Measurements from ENCODE around the gene IKZF5. TPM values are rescaled to one million over a fixed set of nuclear protein-coding genes. Genes with fewer than 3 reads are reported as not detected.
A peak's percentile ranks its signal among the peaks of the same experiment; 100 is the strongest.

The IKZF5 gene
- total and polyA plus RNA-seq, 9 of the 15 experiments (the other 6 are each of a cell fraction or from before 2014, with no cell fraction given): 3.8 to 19.6 (median 12.4) TPM

- Histone ChIP-seq H3K36me3 (ENCODE audit: control insufficient read depth, insufficient read depth, low read length) (no peaks in the 10 kb centered on the region), H3K4me1 (replicated peaks in 1 of 2; ENCODE audit: control insufficient read depth in 2 of 2, insufficient read depth in 2 of 2, low read length in 2 of 2) (no peaks in the 10 kb centered on the region), H3K9me3 (replicated peaks; ENCODE audit: control insufficient read depth, insufficient read depth, low read depth, low read length) (no peaks in the 10 kb centered on the region), H3K79me2 (ENCODE audit: control insufficient read depth, insufficient read depth, low read length) (no peaks in the 10 kb centered on the region), H3K27ac (ENCODE audit: extremely low read depth, low read depth, low read length) (no peak overlapping the region), H4K20me1 (replicated peaks; ENCODE audit: control insufficient read depth, insufficient read depth, low read length) (no peaks in the 10 kb centered on the region), H3K27me3 (ENCODE audit: control insufficient read depth in 2 of 2, insufficient read depth in 2 of 2, low read length in 2 of 2) (no peaks in the 10 kb centered on the region), H3K4me2 (ENCODE audit: insufficient read depth, low read length) (no peak overlapping the region), H3K9me1 (ENCODE audit: control insufficient read depth, insufficient read depth, low read length) (no peaks in the 10 kb centered on the region), H2AFZ (ENCODE audit: low read depth, low read length) (no peak overlapping the region), H3K9ac (ENCODE audit: insufficient read depth in 1 of 2, low read depth in 2 of 2, low read length in 2 of 2) (no peak overlapping the region), H3K4me3 (no peak overlapping the region)
- ChIA-PET CTCF (ENCODE audit: low intra/inter-chr PET ratio) (interaction anchor here (0.5 to 2.9 kb wide), 4 partner anchors 337 to 515 kb away, joined by 3 to 28 read pairs (median 4); no protein-coding TSS in a partner anchor), POLR2A (no interaction called here)
- DNase-seq (ENCODE audit: extremely low read depth in 1 of 4, low spot score in 3 of 4) (peak in 2 of 4 experiments; percentile 6 to 8), ATAC-seq (no peak), FAIRE-seq (no peak)
- 32% methylated on average over 2 of the region's 2 CpGs for WGBS (ENCODE audit: insufficient coverage, low coverage, missing lambda C conversion rate)
- in situ Hi-C loops (cut with MboI): loop anchor here (5.0 to 25.0 kb wide), 3 partner anchors 340 to 918 kb away; no protein-coding TSS in a partner anchor
- BruUV-seq (replicated peaks): no TSS peak
- intact Hi-C loops (cut with micrococcal nuclease): loop anchor here (5.0 to 10.0 kb wide), 2 partner anchors 63 to 230 kb away; no protein-coding TSS in a partner anchor
- TF ChIP-seq, protein P1, sequence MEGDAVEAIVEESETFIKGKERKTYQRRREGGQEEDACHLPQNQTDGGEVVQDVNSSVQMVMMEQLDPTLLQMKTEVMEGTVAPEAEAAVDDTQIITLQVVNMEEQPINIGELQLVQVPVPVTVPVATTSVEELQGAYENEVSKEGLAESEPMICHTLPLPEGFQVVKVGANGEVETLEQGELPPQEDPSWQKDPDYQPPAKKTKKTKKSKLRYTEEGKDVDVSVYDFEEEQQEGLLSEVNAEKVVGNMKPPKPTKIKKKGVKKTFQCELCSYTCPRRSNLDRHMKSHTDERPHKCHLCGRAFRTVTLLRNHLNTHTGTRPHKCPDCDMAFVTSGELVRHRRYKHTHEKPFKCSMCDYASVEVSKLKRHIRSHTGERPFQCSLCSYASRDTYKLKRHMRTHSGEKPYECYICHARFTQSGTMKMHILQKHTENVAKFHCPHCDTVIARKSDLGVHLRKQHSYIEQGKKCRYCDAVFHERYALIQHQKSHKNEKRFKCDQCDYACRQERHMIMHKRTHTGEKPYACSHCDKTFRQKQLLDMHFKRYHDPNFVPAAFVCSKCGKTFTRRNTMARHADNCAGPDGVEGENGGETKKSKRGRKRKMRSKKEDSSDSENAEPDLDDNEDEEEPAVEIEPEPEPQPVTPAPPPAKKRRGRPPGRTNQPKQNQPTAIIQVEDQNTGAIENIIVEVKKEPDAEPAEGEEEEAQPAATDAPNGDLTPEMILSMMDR (IDR thresholded peaks at IDR 0.05 in 2 of 3, conservative IDR thresholded peaks at IDR 0.05 in 1 of 3; ENCODE audit: insufficient read depth in 2 of 3, low read depth in 1 of 3, low read length in 3 of 3): peak in 1 of 3 experiments; percentile 46; a peak in 3 of 6 replicates
- TF ChIP-seq ZNF384 (IDR thresholded peaks at IDR 0.05; ENCODE audit: low read depth, low read length): 0 out of 2 replicates have a peak, but pooled peaks have one; percentile 14
- TF ChIP-seq RAD21 (CRISPR knock-in tag; conservative IDR thresholded peaks at IDR 0.05 in 1 of 2, IDR thresholded peaks at IDR 0.05 in 1 of 2): peak; percentile 54 to 74
- TF ChIP-seq, protein P2, sequence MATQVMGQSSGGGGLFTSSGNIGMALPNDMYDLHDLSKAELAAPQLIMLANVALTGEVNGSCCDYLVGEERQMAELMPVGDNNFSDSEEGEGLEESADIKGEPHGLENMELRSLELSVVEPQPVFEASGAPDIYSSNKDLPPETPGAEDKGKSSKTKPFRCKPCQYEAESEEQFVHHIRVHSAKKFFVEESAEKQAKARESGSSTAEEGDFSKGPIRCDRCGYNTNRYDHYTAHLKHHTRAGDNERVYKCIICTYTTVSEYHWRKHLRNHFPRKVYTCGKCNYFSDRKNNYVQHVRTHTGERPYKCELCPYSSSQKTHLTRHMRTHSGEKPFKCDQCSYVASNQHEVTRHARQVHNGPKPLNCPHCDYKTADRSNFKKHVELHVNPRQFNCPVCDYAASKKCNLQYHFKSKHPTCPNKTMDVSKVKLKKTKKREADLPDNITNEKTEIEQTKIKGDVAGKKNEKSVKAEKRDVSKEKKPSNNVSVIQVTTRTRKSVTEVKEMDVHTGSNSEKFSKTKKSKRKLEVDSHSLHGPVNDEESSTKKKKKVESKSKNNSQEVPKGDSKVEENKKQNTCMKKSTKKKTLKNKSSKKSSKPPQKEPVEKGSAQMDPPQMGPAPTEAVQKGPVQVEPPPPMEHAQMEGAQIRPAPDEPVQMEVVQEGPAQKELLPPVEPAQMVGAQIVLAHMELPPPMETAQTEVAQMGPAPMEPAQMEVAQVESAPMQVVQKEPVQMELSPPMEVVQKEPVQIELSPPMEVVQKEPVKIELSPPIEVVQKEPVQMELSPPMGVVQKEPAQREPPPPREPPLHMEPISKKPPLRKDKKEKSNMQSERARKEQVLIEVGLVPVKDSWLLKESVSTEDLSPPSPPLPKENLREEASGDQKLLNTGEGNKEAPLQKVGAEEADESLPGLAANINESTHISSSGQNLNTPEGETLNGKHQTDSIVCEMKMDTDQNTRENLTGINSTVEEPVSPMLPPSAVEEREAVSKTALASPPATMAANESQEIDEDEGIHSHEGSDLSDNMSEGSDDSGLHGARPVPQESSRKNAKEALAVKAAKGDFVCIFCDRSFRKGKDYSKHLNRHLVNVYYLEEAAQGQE (IDR thresholded peaks at IDR 0.05; ENCODE audit: borderline replicate concordance): peak; percentile 41; the same call in 1 of the 2 replicates
- TF ChIP-seq, protein P2 (CRISPR knock-in tag; IDR thresholded peaks at IDR 0.05; ENCODE audit: low read depth): no peak
- TF ChIP-seq HNRNPH1 (optimal IDR thresholded peaks at IDR 0.05; ENCODE audit: low read depth, low read length): no peak
Observed at GRCh38 chr10:123044391-123044790, 35.8 kb upstream of the IKZF5 start.

Measured in K562 (cell line).